Measurements from ENCODE around the gene MAGI1.

The MAGI1 gene

DNA sequence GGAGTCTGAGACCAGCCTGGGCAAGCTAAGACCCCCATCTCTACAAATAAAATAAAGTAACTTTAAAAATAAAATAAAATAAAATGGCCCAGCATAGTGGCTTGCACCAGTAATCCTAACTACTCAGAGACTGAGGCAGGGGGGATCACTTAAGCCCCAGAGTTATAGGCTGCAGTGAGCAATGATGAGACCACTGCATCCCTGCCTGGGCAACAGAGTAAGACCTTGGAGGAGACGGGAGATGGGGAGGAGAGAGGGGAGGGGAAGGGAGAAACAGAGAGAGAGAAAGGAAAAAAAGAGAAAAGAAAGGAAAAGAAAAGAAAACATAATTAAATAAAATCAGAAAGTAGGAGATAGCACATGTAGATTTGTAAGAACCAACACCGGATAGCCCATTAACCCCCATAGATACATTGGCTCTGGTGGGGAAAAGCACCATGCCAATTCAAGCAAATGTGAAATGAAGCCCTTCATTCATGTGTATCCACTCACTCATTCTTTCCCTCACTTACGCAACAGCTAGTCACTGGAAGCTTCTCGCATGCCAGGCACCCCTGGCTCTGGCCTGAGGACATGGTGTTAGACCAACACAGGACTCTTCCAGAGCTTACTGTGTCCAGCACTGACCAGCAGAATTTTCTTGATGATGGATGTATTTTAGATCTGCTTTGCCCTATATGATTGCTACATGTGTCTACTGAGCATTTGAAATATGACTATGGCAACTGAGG lies 183.2 kb downstream of the MAGI1 start:
- H3K27ac Mint-ChIP-seq = no peak overlapping the region
- no peaks in the 10 kb centered on the region for H3K27me3 Mint-ChIP-seq
- H3K9me3 Mint-ChIP-seq = peaks cover 2 to 3% of the 10 kb centered on the region in 2 donors
- H3K36me3 Mint-ChIP-seq = no peaks in the 10 kb centered on the region
- no peak overlapping the region for H3K4me3 Mint-ChIP-seq
- no peak for ATAC-seq (replicated peaks)
- H3K4me1 Mint-ChIP-seq = no peaks in the 10 kb centered on the region
- no peak for DNase-seq

DNA sequence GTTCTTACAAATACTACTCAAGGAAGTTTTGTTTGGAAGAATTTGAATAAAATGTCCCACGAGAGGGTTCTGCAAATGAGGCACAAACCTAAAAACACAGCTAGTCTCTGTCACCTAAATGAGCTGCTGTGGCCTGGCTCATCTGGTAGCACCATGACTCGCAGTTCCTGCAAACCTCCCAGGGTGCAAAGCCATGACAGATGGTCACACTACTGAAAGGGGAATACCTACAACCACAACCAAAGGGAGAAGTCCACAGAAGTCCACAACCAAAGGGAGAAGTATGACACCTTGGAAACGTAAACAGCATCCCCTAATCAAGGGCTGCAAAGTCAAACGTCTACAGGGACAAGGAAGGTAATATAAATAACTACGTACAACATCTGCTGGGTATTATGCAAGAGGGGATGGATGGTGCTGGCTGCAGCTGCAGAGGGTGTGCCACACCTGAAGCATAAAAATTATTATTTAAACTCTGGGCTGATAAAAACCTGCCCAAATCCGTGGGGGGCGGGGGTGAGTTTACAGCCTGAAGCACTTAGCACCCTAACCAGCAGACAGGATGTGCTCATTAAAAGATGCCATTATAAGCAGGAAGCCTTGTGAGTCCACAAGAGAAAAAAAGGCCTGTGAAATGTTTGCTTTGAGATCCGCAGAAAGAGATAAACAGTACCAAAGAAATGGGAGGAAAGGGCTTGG lies 184.0 kb downstream of the MAGI1 start:
- no peak for DNase-seq
- no peaks in the 10 kb centered on the region for H3K36me3 Mint-ChIP-seq
- no peak overlapping the region for H3K4me3 Mint-ChIP-seq
- H3K27ac Mint-ChIP-seq = no peak overlapping the region
- peaks cover 0 to 3% of the 10 kb centered on the region in 2 donors for H3K9me3 Mint-ChIP-seq
- ATAC-seq (replicated peaks) = no peak
- no peaks in the 10 kb centered on the region for H3K27me3 Mint-ChIP-seq
- H3K4me1 Mint-ChIP-seq = no peaks in the 10 kb centered on the region

DNA sequence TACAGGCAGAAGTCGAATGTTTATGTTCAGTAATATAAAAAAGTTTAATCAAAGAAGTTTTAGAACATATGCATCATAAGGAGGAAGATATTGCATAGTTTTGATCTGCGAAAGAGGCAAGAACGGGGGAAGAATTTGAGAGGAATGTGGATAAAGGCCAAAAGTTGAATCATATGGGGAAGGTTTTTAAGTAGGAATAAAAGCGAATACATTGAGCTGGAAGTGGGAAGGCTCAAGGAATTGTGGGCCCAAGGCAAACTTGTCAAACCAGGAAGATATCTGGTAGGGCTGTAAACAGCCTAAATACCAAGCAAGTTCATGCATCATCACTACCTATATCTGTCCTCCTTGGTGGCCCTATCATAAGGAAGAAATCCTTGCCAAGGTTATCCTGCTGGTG lies 186.9 kb downstream of the MAGI1 start:
- H3K4me3 Mint-ChIP-seq = no peak overlapping the region
- no peak for DNase-seq
- H3K27ac Mint-ChIP-seq = no peak overlapping the region
- no peak for ATAC-seq (replicated peaks)
- no peaks in the 10 kb centered on the region for H3K36me3 Mint-ChIP-seq
- H3K27me3 Mint-ChIP-seq = no peaks in the 10 kb centered on the region
- H3K4me1 Mint-ChIP-seq = no peaks in the 10 kb centered on the region
- H3K9me3 Mint-ChIP-seq = peaks cover 0 to 3% of the 10 kb centered on the region in 2 donors

DNA sequence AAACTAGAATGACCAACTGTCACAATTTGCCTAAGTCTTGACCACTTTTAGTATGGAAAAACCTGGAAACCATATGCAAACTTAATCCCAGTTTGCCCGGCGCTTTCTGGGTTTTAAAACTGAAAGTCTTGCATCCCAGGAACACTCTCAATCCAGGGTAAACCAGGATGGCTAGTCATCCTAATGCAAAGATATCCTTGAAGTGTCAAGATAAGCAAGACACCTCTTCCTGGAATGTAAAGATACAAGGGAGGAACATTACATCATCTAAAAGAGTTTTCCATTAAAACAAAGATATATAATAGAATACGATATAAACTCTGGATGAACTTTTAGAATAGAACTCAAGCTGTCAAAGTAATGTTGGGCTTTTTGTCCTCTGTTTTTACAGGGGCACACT lies 188.5 kb downstream of the MAGI1 start:
- Mint-ChIP-seq H3K27ac (no peak overlapping the region), H3K36me3 (no peaks in the 10 kb centered on the region), H3K4me1 (no peaks in the 10 kb centered on the region), H3K4me3 (no peak overlapping the region), H3K9me3 (peaks cover 0 to 3% of the 10 kb centered on the region in 2 donors), H3K27me3 (no peaks in the 10 kb centered on the region)
- ATAC-seq (replicated peaks) (no peak), DNase-seq (no peak)

DNA sequence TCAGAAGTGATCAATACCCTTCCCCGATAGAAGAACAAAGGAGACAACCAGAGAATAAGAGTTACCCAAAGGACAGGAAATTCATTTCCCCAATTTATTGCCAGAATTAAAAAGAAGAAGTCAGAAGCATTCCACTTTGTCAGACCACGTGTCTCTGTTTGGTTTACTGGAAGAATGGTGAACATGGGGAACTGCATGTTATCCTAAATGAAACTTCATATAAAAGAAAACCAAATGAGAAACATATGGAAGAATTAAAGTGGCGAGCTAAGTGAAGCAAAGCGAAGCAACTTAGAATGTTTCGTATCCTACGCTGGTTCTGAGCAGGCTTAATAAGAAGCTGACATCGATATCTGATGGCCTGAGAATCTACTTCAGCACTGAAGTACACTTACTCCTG lies 190.7 kb downstream of the MAGI1 start:
- Mint-ChIP-seq H3K4me3 (no peak overlapping the region), H3K27ac (no peak overlapping the region), H3K27me3 (no peaks in the 10 kb centered on the region), H3K4me1 (no peaks in the 10 kb centered on the region), H3K36me3 (no peaks in the 10 kb centered on the region), H3K9me3 (peaks cover 0 to 2% of the 10 kb centered on the region in 2 donors)
- ATAC-seq (replicated peaks) (no peak), DNase-seq (no peak)

DNA sequence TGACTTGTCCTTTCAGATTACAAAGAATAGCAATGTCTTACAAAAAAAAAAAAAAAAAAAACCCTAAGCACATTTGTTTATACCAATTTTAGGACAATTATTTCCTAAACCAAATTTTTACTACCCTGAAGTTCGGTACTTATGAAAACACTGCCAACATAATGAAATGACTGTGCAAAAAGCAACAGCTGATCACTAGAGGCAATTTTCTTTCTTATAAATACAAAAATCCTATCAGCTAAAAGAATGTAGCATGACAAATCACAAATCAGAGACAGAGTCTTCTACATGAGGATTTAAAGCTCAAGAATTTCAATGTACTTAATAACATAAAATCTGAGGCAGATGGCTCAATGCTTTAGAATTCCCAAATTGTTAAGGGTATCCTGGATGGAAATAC lies 191.8 kb downstream of the MAGI1 start:
- H3K36me3 Mint-ChIP-seq = no peaks in the 10 kb centered on the region
- ATAC-seq (replicated peaks) (no peak), DNase-seq (no peak)
- H3K4me3 Mint-ChIP-seq = no peak overlapping the region
- H3K27ac Mint-ChIP-seq = no peak overlapping the region
- H3K9me3 Mint-ChIP-seq = peaks cover 0 to 2% of the 10 kb centered on the region in 2 donors
- H3K27me3 Mint-ChIP-seq = no peaks in the 10 kb centered on the region
- H3K4me1 Mint-ChIP-seq = no peaks in the 10 kb centered on the region

DNA sequence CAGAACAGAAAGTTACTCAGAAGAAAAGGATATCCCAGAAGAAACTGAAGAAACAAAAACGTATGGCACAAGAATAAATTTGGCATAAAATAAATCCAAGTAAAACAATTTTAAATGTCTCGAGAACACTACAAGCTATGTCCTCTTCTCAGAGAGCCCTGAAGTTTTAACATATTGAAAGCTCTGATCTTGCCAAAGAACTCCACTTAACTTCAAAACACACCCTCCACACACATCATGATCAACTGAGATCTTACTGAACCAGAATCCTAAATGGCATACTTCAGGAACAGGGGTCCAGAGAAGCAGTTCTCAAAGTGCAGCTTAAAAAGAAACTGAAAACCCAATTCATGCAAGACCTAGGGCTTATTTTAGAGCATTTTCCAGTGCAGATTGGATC lies 194.3 kb downstream of the MAGI1 start:
- Mint-ChIP-seq H3K27ac (no peak overlapping the region), H3K4me1 (no peaks in the 10 kb centered on the region), H3K36me3 (no peaks in the 10 kb centered on the region), H3K9me3 (peaks cover 0 to 2% of the 10 kb centered on the region in 2 donors), H3K4me3 (no peak overlapping the region), H3K27me3 (peaks cover 0 to 5% of the 10 kb centered on the region in 2 donors)
- DNase-seq = no peak
- ATAC-seq (replicated peaks) = no peak

DNA sequence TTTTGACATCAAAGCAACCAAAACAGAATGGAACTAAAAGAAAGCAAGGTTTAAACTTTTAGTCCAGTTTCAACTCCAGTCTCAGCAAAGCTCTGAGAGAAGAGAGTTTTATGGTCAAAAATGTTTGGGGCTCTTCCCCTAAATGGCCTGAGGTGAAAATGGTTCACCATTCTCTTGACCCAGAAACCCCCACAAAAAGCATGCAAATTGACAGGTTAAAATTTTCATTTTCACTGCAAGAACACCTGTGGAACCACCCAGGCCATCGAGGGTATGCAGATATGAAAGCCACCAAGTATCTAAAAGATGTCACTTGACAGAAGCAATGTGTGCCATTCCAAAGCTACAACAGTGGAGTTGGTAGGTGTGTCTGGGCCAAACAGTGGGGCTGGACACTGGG lies 195.0 kb downstream of the MAGI1 start:
- H3K4me1 Mint-ChIP-seq = no peaks in the 10 kb centered on the region
- no peak overlapping the region for H3K27ac Mint-ChIP-seq
- H3K4me3 Mint-ChIP-seq = no peak overlapping the region
- no peak for DNase-seq
- H3K9me3 Mint-ChIP-seq = peaks cover 0 to 2% of the 10 kb centered on the region in 2 donors
- H3K27me3 Mint-ChIP-seq = peaks cover 0 to 5% of the 10 kb centered on the region in 2 donors
- no peak for ATAC-seq (replicated peaks)
- H3K36me3 Mint-ChIP-seq = no peaks in the 10 kb centered on the region

DNA sequence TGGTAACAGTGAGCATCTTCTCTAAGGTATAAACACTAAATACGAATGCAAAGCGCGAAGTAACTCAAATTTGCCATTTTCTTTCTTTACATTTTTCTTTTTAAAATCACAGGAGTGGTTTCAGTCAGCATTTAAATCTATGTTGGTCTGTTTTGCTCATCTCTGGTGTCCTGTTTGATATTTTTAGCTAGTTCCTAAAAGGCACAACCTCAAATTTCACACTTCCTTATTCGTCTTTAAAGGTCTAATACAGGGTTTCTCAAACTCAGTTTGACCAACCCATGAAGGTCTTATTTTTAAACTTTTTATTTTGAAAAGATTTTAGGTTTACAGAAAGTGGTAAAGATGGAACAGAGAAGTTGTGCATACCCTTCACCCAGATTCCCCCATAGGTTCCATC lies 201.1 kb downstream of the MAGI1 start:
- H3K27me3 Mint-ChIP-seq = peaks cover 0 to 12% of the 10 kb centered on the region in 2 donors
- no peaks in the 10 kb centered on the region for H3K36me3 Mint-ChIP-seq
- DNase-seq = no peak
- no peak overlapping the region for H3K27ac Mint-ChIP-seq
- H3K4me1 Mint-ChIP-seq = peaks cover 4 to 13% of the 10 kb centered on the region in 2 donors
- H3K4me3 Mint-ChIP-seq = no peak overlapping the region
- peaks cover 0 to 3% of the 10 kb centered on the region in 2 donors for H3K9me3 Mint-ChIP-seq
- ATAC-seq (replicated peaks) = peak; percentile 60 to 61

DNA sequence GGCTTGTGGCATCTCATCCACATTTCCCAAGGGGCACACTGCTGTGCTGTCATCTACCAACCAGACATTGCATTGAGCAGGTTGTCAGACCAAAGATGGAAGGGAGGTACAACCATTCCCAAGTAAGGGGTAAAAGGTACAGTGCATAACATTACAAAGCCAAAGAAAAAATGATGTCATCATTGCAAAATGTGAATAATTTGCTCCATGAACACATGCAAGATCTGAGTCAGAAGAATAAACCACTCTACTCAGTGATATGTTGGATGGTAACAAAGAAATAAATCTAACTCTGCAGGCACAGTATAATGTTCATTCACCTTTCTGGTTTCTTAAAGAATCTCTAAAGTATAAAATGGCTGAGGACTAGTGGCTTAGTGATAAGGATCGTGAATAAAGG lies 202.7 kb downstream of the MAGI1 start:
- Mint-ChIP-seq H3K9me3 (peaks cover 0 to 3% of the 10 kb centered on the region in 2 donors), H3K36me3 (no peaks in the 10 kb centered on the region), H3K27ac (no peak overlapping the region), H3K4me1 (peaks cover 4 to 13% of the 10 kb centered on the region in 2 donors), H3K27me3 (peaks cover 0 to 7% of the 10 kb centered on the region in 2 donors), H3K4me3 (no peak overlapping the region)
- DNase-seq (no peak), ATAC-seq (replicated peaks) (no peak)

DNA sequence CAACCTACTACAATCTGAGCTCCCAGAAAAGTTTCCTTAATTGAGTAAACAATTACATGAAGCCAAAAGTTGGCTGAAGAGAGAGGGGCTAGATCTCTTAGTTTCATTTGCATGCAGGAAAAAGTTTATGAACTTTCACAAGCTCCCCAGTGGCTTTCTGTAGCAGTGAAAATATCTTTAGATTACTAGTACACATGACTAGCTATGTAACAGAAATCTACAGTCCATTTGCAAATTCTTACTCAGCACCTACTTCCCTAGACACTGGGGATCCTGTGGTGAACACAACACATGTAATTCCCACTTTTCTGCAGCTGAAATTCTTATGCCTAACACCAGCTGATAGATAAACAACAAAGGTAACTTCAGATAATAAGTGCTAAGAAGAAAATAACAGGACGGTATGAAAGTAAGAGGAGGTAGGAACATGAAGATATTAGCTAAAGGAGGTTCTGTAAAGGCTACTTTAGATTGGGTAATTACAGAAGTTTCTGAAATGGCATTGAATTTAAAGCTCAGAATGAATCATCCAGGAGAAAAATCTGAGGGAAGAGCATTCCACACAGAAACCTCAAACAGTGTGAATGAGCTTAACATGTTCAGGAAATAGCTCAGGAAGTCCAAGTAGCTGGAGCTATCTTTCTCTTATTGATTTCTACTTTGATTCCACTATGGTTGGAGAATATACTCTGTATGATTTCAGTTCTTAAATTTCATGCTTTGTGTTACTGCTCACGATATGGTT lies 204.8 kb downstream of the MAGI1 start:
- peaks cover 0 to 3% of the 10 kb centered on the region in 2 donors for H3K9me3 Mint-ChIP-seq
- no peak for ATAC-seq (replicated peaks)

DNA sequence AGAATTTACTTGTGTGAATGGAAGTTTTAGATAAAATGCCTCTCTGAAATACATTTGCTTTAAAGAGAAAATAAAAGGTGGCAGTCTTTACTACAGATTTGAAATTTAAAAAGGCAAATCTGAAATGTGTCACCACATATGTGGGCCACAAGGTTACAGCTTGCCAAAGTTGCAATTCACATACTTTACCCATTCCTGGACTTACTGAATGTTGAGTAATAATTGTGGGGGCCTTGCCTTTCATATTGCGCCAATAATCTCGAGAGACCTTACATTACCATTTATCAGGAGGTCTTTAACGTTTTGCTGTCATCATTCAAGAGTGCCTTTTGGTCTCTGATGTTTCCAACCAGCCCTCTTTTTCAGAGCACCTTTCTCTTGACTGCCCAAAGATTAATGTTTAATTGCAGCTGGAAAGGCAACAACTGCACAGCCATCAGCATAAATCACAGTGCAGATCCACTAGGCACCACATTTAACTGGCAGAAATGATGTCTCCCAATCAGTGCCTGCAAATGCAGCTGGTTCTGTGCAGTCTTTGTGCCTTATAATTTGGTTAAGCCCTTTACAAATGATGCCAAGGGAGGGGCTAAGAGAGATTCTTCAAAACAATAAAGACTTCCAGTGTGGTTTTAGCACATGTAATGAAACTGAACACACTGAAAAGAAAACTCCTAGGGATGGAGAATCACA lies 206.8 kb downstream of the MAGI1 start:
- no peak overlapping the region for H3K27ac Mint-ChIP-seq
- no peaks in the 10 kb centered on the region for H3K36me3 Mint-ChIP-seq
- ATAC-seq (replicated peaks) (no peak), DNase-seq (no peak)
- H3K4me3 Mint-ChIP-seq = no peak overlapping the region
- peaks cover 0 to 3% of the 10 kb centered on the region in 2 donors for H3K9me3 Mint-ChIP-seq
- H3K27me3 Mint-ChIP-seq = peaks cover 0 to 7% of the 10 kb centered on the region in 2 donors
- peaks cover 0 to under 1% of the 10 kb centered on the region in 2 donors for H3K4me1 Mint-ChIP-seq

More for the DNA sequence above, 204.8 kb downstream of the MAGI1 start:
- Mint-ChIP-seq H3K27ac (no peak overlapping the region), H3K4me1 (peaks cover 4 to 13% of the 10 kb centered on the region in 2 donors), H3K4me3 (no peak overlapping the region), H3K27me3 (peaks cover 0 to 7% of the 10 kb centered on the region in 2 donors), H3K36me3 (no peaks in the 10 kb centered on the region)
- no peak for DNase-seq

DNA sequence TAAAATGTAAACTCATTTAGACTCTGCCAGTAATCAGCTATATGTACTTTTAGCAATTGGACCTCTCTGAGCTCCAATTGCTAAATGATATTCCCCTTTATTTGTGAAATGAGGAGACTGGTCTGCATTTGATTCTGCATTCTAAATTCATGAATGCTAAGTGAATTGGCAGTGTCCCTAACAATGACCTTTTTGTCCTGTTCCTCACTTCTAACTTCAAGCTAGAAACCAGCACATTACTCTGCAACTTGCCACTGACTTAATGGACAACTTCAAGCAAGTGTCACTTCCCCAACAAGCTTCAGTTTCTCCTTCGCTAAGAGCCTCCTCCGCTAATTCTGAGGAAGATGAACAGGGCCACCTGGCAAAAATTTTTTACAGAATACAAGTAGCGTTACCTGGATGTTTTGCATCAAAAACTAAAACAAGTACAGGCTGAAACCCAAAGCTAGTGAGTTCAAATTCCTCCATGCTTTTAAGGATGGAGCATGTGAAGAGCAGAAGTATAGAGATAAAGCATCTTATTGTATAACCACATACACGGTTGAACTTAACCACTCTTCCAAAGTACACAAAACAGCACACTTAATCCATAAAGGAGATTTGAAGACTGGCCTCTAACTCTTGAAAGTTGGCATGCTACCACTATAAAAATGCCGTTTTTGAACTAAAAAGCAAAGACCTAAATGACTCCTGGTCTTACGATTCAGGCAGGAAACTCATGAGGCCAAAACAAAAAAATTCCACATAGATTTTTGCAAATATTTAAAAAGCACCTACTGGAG lies 207.6 kb downstream of the MAGI1 start:
- no peak for DNase-seq

More for the DNA sequence above, 207.6 kb downstream of the MAGI1 start:
- peaks cover 0 to 2% of the 10 kb centered on the region in 2 donors for H3K27me3 Mint-ChIP-seq
- peaks cover 0 to 1% of the 10 kb centered on the region in 2 donors for H3K9me3 Mint-ChIP-seq
- no peaks in the 10 kb centered on the region for H3K4me1 Mint-ChIP-seq
- no peak for ATAC-seq (replicated peaks)
- H3K36me3 Mint-ChIP-seq = no peaks in the 10 kb centered on the region
- no peak overlapping the region for H3K27ac Mint-ChIP-seq
- no peak overlapping the region for H3K4me3 Mint-ChIP-seq
